Iris pigment epithelial cell (primary cell): ENCODE measurements around the gene MRPS15.
"Not testable (repeated sequence)": the region's sequence is repeated elsewhere in the genome, so short reads cannot be mapped to it uniquely, and the experiment has no call there.

Source experiments
- DNase-seq: peaks from one replicate; pipeline ENCODE4 v3.0.0-alpha.2; 2011; ENCODE audit warnings: low read depth

Gene MRPS15

DNA sequence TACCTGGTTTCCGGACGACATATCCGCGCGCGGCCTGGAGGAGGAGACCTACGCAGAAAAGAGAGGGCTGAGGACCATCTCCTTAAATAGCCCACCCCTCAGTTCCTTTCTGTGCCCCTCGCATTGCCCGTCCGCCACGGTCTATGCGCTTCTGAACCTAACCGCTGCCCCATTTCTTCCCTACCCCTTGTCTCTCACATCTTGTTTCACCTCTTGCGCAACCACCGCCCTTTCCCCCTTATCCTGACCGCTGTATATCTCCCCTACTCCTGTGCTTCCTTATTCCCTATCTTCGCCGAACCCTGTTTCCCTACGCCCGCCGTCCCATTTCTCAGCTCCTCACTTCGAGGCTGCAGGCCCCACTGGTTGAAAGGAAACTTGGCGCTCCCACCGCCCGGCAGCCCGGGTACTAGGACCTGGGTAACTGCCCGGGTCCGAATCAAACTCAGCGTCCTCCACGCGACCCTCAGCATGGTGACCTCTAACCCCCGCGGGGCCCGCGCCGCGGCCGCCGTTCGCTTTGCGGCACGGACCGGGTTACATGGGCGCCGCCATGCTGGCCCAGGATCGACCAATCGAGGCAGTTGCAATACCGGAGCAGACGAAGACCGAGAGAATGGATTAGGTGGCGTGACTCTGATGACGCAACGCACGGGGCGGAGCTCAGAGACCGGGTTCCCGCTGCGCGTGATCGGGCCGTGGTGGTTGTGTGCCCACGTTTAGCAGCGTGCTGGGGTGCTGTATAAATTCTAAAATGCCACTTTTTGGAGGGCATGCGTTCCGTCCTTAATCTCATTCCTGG, at the start of gene MRPS15:
Gene MRPS15 (minus strand): TSS at position 582 of the 802 bp plus-strand sequence. CDS start 109 bp downstream, at position 473.
- peak; percentile 95 for DNase-seq

DNA sequence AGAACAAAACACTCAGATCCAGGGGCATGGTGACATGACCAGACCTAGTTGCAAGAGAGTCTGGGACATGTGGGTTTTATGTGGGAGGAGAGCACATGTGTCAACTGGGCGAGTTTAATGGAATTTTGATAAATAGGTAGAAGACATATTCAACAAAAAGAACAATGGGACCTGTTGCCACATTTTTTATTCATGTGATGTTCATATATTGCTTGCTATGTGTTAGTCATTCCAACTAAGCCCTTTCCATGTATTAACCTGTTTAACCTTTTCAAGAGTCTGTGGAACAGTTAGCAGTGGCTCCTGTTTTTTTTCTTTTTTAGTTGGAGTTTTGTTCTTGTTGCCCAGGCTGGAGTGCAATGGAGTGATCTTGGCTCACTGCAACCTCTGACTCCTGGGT, 48.7 kb upstream of the MRPS15 start:
- DNase-seq: no peak

DNA sequence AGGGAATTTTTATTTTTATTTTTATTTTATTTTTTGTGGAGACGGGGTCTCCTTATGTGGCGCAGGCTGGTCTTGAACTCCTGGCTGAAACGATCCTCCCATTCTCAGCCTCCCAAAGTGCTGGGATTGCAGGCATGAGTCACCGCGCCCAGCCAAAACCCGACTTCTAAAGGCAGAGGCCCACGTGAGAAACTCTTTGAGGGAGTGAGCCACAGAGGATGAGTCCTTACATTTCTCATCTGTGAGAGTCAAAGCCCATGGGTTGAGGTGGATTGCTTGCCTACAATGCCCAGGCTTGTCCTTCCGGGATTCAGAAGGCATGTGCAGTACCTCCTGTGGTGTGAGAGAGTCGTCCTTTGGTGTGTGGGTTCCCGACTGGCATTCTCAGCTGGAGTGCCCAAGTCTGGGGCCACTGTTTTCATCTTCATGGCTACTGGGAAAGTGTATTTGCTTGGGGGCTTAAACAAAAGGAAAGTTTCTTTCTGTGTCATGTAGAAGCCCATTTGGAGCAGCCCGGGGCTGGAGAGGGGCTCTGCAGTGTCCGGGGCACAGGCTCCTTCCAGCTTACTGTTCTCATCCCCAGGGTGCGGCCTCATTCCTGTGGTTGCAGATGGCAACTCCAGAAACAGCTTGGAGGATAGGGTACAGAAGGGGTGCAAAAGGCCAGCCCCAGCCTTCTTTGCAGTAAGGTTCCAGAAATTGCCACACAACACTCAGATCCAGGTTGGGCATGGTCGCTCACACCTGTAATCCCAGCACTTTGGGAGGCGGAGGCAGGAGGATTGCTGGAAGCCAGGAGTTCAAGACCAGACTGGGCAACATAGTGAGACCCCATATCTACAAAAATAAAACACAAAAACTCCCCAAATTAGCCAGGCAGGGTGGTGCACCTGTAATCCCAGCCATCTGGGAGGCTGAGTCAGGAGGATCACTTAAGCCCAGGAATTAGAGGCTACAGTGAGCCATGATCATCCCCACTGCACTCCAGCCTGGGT, 47.9 kb upstream of the MRPS15 start:
- no peak for DNase-seq

DNA sequence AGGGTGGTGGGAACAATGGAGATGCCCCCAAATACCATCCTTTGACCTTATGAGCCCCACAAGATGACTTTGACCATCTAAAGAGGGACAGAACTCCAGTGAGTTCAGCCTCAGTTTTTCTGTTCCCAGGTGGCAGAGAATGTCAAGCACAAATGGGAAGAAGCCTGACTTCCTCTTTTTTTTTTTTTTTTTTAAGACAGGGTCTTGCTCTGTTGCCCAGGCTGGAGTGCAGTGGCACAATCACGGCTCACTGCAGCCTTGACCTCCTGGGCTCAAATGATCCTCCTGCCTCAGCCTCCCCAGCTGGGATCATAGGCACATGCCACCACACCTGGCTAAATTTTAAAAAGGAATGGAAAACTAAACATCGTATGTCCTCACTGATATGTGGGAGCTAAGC, 47.0 kb upstream of the MRPS15 start:
- DNase-seq: not testable (repeated sequence)

DNA sequence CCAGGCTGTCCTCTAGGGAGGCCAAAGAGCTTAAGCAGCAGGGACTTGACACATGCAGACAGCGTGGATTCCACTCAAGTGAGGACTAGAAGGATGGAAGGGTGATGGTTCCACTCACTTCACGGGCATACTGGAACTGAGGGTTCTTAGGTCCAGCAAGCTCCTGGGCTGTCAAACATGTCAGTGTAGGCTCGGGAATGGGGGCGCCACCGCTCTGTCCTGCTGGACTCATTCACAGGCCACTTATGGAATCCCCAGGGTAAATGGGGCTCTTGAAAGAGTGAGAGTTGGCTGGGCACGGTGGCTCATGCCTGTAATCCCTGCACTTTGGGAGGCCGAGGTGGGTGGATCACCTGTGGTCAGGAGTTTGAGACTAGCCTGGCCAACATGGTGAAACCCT, 46.2 kb upstream of the MRPS15 start:
- DNase-seq: no peak

DNA sequence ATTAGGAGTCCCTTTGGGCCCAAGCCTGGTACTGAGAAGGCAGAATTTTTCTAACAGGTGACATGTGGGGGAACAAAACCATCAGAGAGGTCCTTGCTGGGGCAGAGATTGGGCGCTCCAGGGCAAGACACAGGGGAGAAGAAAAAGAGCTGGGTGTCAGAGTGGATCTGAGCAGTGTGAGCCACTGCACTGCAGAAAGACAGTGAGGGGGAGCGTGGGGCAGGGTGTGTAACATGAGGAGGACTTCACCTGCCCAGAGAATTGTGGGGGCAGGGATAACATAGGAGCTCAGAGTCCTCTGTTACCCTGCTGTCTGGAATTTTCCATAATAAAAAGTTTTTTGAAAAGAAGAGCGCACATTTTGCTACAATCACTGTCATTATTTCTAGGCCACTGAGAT, 44.1 kb upstream of the MRPS15 start:
- no peak for DNase-seq

DNA sequence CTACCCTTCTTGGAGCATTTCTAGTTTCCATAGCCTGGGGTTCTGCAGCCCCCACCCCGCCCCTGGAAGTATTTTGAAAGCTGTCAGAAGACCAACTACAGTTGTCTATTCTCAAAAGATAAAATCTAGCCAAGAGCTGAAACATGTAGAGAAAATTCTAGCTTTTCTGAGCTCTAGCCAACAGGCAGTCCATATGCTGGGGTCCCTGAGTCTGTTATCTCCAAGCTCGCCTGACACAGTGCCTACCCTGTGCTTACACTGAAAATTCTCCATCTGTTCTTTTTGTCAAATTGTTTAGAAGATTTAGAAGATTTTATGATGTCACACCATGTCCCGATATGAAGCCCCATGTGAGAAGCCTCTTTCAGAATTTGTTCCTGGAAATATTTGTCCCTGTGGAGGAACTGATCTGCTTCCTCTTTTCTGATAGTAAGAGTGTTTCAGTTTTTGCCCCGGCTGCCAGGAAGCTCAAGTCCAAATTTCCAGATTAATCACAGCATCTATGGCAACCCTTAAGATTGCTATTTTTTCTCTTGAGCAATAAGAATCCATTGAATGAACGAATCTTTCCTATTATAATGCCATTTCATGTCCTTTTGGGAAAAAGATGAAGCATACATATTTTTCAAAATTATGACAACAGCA, 42.2 kb upstream of the MRPS15 start:
- DNase-seq: no peak

DNA sequence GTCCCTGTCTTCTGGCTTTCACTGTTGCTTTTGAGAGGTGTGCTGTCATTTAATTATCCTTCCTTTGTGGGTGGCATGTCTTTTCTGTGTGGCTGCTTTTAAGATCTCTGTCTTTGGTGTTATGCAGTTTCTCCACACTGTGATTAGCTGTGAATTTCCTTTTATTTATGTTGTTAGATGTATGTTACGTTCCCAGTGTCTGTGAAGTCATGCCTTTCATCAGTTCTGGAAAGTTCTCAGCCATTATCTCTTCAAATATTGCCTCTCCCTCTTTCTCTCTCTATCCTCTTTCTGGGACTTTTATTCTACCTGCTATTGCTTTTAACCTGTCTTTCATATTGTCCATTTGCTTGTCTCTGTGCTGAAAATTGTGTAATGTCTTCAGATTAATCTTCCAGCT, 39.5 kb upstream of the MRPS15 start:
- DNase-seq: no peak

DNA sequence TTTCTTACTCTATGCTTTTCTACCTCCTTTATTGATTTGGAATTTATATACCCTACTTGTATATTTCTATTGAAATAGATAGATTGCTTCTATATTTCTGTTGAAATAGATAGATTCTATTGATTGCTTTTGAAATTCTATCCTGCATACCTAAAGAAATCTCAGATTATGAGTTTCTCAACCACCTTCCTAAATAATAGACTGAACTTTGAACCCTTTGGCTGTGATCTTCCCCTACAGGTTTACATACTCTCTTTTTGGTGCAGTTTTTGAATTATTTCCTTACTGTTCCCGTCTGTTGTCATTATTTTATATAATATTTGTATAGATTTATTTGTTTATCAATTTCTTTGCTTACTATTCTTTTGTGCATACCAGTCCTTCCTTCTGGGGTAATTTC, 39.0 kb upstream of the MRPS15 start:
- no peak for DNase-seq

DNA sequence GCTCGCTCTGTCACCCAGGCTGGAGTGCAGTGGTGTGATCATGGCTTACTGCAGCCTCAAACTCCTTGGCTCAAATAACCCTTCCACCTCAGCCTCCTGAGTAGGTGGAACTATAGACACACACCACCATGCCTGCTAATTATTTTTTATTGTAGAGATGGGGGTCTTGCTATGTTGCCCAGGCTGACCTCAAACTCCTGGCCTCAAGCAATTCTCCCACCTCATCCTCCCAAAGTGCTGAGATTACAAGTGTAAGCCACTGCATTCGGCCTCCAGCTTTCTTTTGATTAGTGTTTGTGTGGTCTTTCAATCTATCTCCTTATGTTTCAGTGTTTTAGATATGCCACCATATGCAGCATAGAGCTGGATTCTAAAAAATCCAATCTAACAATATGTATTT, 38.4 kb upstream of the MRPS15 start:
- DNase-seq: no peak

DNA sequence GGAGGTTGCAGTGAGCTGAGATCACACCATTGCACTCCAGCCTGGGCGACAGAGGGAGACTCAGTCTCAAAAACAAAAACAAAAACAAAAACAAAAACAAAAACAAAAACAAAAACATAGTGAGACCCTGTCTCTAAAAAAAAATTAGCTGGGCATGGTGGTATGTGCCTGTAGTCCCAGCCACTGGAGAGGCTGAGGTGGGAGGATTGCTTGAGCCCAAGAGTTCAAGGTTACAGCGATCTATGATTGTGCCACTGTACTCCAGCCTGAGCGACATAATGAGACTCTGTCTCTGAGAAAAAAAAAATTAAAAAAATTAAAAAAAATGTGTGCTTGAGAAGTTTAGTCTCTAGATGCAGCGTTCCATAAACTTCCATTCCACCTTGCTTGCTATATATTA, 37.7 kb upstream of the MRPS15 start:
- DNase-seq: not testable (repeated sequence)

DNA sequence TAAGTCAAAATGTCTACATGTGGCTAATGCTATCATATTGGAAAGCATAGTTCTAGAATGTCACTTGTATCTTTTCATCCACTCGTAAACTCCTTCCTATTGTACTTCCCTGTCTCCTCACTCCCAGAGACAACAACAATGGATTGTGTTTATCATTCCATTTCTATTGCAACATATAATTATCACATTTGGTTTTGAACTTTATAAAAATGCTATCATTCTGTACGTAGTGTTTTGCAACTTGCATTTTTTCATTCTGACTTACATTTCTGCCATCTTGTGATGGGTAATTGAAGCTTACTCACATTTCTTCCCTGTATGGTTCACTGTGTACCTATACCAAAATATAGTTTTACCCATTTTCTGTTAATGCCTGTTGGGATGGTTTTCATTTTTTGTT, 33.0 kb upstream of the MRPS15 start:
- peak; percentile 61 for DNase-seq

DNA sequence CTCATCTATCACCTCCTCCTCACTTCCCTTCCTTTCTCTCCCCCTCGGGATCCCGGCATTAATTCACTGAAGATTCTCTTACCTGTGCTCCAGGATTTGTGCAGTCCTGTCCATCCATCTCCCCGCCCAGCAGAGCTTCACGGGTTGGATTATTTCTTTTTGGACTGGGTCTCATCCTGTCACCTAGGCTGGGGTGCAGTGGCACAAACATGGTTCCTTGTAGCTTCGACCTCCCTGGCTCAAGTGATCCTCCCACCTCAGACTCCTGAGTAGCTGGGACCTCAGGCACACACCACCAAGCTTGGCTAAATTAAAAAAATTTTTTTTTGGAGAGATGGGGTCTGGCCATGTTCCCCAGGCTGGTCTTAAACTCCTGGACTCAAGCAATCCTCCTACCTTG, 30.8 kb upstream of the MRPS15 start:
- DNase-seq: no peak

DNA sequence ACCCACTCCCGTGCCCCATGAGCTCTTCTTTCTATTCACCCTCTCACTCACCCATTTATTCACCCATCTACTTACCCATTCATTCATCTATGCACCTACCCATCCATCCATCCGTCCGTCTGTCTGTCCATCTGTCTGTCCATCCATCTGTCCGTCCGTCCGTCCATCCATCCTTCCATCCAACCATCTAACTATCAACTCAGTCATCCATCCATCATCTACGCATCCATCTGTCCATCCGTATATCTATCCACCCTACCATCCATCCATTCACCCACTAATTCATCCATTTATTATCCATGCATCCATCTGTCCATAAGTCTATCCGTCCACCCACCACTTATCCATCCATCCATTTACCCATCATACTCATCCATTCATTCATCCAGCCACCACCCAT, 29.3 kb upstream of the MRPS15 start:
- DNase-seq: no peak

DNA sequence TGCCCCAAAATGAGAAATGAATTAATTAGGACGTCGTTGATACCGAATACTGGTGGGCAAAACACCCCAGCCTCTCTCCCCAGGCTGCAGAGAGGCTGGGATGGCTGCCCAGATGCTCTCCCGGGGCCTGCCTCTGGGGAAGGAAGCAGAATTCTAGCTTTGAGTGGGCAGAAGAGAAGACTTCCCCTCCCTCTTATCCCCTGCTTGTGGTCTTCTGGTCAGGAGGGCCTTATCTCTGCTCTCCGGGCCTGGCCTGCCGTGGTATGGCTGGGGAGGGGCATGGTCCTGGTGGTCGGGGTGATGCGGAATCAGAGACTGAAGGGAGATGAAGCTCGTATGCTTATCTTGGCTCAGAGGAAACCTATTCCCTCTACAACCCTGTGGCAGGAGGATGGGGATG, 28.3 kb upstream of the MRPS15 start:
- DNase-seq: no peak

DNA sequence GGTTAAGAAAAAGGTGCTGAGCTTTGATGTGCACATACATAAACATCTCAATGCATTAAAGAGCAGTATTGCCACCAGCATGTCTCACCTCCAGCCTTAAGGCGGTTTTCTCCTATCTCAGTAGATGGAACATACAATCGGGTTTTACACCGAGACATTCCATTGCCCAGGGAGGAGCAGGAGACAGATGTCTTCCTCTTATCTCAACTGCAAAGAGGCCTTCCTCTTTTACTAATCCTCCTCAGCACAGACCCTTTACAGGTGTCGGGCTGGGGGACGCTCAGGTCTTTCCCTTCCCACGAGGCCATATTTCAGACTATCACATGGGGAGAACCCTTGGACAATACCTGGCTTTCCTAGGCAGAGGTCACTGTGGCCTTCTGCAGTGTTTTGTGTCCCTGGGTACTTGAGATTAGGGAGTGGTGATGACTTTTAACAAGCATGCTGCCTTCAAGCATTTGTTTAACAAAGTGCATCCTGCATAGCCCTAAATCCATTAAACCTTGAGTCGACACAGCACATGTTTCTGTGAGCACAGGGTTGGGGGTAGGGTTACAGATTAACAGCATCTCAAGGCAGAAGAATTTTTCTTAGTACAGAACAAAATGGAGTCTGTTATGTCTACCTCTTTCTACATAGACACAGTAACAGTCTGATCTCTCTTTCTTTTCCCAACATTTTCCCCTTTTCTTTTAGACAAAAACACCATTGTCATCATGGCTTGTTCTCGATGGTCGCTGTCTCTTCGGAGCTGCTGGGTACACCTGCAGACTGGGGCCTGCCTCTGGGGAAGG, 25.3 kb upstream of the MRPS15 start:
- DNase-seq: not testable (repeated sequence)

DNA sequence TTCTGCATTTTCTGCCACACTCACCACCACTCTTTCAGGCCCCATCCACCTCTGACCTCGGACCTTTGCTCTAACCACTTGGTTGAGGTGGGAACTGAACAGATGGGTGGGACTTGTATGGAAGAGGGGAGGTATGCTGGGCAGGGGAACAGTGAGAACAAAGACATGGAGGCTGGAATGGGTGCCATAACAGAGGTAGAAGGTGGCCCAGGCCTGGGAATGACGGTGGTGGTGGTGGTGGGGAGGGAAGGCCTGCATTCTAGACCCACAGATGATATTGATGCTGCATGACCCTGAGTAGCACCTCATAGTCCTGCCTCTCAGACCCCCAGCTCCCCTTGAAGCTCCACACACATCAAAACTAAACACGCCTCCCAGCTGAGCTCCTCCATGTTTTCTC, 23.7 kb upstream of the MRPS15 start:
- DNase-seq: no peak

DNA sequence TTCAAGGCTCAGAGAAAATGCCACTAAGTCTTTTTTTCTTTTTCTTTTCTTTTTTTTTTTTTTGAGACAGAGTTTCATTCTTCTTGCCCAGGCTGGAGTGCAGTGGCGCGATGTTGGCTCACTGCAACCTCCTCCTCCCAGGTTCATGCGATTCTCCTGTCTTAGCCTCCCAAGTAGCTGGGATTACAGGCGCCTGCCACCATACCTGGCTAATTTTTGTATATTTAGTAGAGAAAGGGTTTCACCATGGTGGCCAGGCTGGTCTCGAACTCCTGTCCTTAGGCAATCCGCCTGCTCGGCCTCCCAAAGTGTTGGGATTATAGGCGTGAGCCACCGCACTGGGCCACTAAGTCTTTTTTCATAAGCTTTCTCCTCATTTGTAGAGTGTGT, 23.1 kb upstream of the MRPS15 start:
- not testable (repeated sequence) for DNase-seq

DNA sequence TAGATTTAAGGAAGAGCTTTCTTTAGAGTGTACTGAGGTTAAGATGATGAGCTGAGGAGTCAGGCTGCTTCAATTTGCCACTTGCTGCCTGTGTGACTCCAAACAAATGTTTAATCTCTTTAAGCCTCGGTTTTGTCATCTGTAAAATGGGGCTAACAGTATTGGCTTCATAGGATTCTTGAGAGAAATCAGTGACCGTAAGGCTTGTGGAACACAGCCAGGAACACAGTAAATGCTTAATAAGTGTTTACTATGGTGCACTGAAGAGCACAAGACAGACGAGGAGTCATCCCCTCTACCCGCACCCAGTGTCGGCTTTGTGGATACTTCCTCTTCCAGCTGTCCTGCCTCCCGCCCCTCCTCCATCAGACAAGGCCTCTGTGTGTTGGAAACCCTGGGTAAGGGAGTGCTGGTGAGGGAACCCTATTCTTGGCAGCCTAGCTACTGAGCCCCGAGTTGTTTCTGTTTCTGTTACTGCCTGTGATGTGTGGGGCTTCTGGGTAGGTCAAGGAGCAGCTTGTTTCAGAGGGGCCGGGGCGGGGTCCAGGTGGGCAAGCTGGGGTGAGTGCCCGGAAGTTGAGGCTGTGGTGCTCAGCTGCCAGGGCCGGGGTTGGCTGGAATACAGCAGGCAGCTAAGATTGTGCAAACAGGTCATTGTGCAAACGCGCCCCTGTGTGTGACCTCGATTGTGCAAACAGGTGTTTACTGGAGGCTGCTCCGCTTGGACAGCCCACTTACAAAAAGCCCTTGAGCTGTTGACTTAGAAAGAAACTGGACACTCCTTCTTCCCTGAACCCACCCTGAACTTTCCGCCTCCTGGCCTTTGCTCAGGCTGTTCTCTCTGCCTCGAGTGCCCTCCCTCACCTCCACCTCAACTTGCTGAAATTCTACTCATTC, 22.5 kb upstream of the MRPS15 start:
- peak; percentile 85 for DNase-seq

DNA sequence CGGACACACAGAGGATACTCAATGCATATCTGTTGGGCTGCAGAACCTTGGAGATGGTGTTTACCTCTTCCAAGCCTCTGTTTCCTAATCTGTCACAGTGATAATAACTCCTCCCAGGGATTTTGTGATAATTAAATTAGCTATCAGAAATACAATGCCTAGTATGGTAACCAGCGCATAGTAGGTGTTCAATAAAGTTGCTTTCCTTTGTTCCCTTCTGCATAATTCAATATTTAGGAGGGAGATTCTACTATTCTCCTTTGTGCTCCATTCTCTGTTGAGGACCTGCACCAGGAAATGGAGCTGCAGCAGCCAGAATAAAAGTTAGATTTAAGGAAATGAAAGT, 21.9 kb upstream of the MRPS15 start:
- DNase-seq: no peak

DNA sequence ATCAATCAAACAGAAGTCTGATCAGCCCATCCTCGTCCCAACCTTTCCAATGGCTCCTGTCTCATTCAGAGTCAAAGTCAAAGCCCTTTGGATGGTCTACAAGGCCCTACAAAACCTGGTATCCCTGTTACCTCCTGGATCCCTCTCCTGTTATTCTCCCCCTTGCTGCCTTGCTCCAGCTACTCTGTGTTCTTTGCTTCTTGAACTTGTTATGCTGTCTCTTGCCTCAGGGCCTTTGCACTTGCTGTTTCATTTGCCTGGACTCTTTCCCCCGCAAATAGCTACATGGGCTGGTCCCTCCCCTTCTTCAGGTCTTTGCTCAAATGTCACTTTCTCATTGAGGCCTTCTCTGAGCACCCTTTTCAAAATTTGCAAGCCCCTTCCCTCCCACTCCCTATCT, 19.9 kb upstream of the MRPS15 start:
- DNase-seq: no peak
